WTC11 (cell line): ENCODE measurements around the gene ADRB2. TPM values are rescaled to one million over a fixed set of nuclear protein-coding genes. Genes with fewer than 3 reads are reported as not detected.

Experiments
- ATAC-seq: fragments of 200-7000 bp; cut with Tn5 transposase; 2 replicates; pipeline ENCODE4 v1.10.0; 2021; ENCODE audit warnings: mild to moderate bottlenecking, moderate library complexity
- CTCF ChIA-PET: fragments of 300-600 bp; sonication (Branson Sonifier 250); formaldehyde crosslinking; loops from one replicate; lab custom pipeline; 2021; ENCODE audit warnings: antibody characterized with exemption; lab: Charles Lee
- POLR2A ChIA-PET: fragments of 350-600 bp; sonication (Branson Sonifier 250); formaldehyde crosslinking; loops from one replicate; lab custom pipeline; 2021; ENCODE audit warnings: antibody characterized with exemption; lab: Charles Lee
- DNase-seq: peaks from one replicate; pipeline ENCODE4 v3.0.0; 2021; ENCODE audit warnings: low spot score
- H3K27ac Mint-ChIP-seq: 2 replicates; pipeline ENCODE4 v1.8.0; 2021; ENCODE audit warnings: mixed read lengths
- H3K27me3 Mint-ChIP-seq: 2 replicates; pipeline ENCODE4 v1.8.0; 2021; ENCODE audit warnings: low read depth, mild to moderate bottlenecking, moderate library complexity, mixed read lengths
- H3K36me3 Mint-ChIP-seq: 2 replicates; pipeline ENCODE4 v1.8.0; 2021; ENCODE audit warnings: mixed read lengths
- H3K4me1 Mint-ChIP-seq: 2 replicates; pipeline ENCODE4 v1.8.0; 2022; ENCODE audit warnings: mixed read lengths
- H3K4me3 Mint-ChIP-seq: 2 replicates; pipeline ENCODE4 v1.8.0; 2021; ENCODE audit warnings: mild to moderate bottlenecking, moderate library complexity, mixed read lengths
- H3K9me3 Mint-ChIP-seq: 2 replicates; pipeline ENCODE4 v1.8.0; 2021; ENCODE audit warnings: mixed read lengths
- ATF1 ChIP-seq: sonication (generic); formaldehyde crosslinking; IDR thresholded peaks from 2 replicates; pipeline ENCODE4 v1.8.1; 2023; ENCODE audit warnings: mild to moderate bottlenecking, moderate library complexity, missing genetic modification reagents
- GTF2I ChIP-seq: fragments of 250-450 bp; sonication (Bioruptor Pico); conservative IDR thresholded peaks from 2 replicates; pipeline ENCODE4 v1.4.0; 2021; ENCODE audit warnings: mild to moderate bottlenecking
- IRF2 ChIP-seq: sonication (generic); formaldehyde crosslinking; IDR thresholded peaks from 2 replicates; pipeline ENCODE4 v1.8.0; 2022; ENCODE audit warnings: low read depth, missing genetic modification reagents, borderline replicate concordance
- JAZF1 ChIP-seq: fragments of 250-450 bp; sonication (Bioruptor Pico); IDR thresholded peaks from 2 replicates; pipeline ENCODE4 v1.9.0; 2021; ENCODE audit warnings: moderate library complexity, mild to moderate bottlenecking, inconsistent platforms
- NR1H2 ChIP-seq: sonication (generic); formaldehyde crosslinking; IDR thresholded peaks from 2 replicates; pipeline ENCODE4 v1.9.0; 2021; ENCODE audit warnings: mild to moderate bottlenecking, moderate library complexity, missing genetic modification reagents
- PRRX2 ChIP-seq: fragments of 250-450 bp; sonication (Bioruptor Pico); IDR thresholded peaks from 2 replicates; pipeline ENCODE4 v1.8.0; 2021; ENCODE audit warnings: mild to moderate bottlenecking
- RORB ChIP-seq: fragments of 250-450 bp; sonication (Bioruptor Pico); IDR thresholded peaks from 2 replicates; pipeline ENCODE4 v1.9.0; 2021; ENCODE audit warnings: mild to moderate bottlenecking
- SMAD4 ChIP-seq: sonication (generic); formaldehyde crosslinking; IDR thresholded peaks from 2 replicates; pipeline ENCODE4 v1.8.0; 2022; ENCODE audit warnings: mild to moderate bottlenecking, missing genetic modification reagents
- ZBTB21 ChIP-seq: sonication (generic); formaldehyde crosslinking; IDR thresholded peaks from 2 replicates; pipeline ENCODE4 v1.8.1; 2023; ENCODE audit warnings: mild to moderate bottlenecking, missing genetic modification reagents, borderline replicate concordance
- ZNF121 ChIP-seq: sonication (generic); formaldehyde crosslinking; IDR thresholded peaks from 2 replicates; pipeline ENCODE4 v1.8.0; 2023; ENCODE audit warnings: missing genetic modification reagents
- ZNF416 ChIP-seq: fragments of 250-450 bp; sonication (Bioruptor Pico); IDR thresholded peaks from 2 replicates; pipeline ENCODE4 v1.9.0; 2021; ENCODE audit warnings: mild to moderate bottlenecking, inconsistent platforms
- total RNA-seq: library from RNA; stranded (reverse); gene quantifications from 3 replicates; pipeline ENCODE4 v1.2.3, GENCODE V29; 2021
- TF ChIP-seq, protein P1 (sequence below): fragments of 250-450 bp; sonication (Bioruptor Pico); IDR thresholded peaks from 2 replicates; pipeline ENCODE4 v2.1.2; 2022; ENCODE audit warnings: mild to moderate bottlenecking, moderate library complexity
- TF ChIP-seq, protein P2 (sequence below): sonication (generic); formaldehyde crosslinking; IDR thresholded peaks from 2 replicates; pipeline ENCODE4 v1.8.1; 2022; ENCODE audit warnings: mild to moderate bottlenecking, missing genetic modification reagents, moderate library complexity, borderline replicate concordance
- TF ChIP-seq, protein P3 (sequence below): fragments of 250-450 bp; sonication (Bioruptor Pico); IDR thresholded peaks from 2 replicates; pipeline ENCODE4 v1.8.0; 2021; ENCODE audit warnings: mild to moderate bottlenecking
- TF ChIP-seq, protein P4 (sequence below): sonication (generic); formaldehyde crosslinking; conservative IDR thresholded peaks from 2 replicates; pipeline ENCODE4 v1.8.1; 2023; ENCODE audit warnings: mild to moderate bottlenecking, low read depth, missing genetic modification reagents, moderate library complexity
- TF ChIP-seq, protein P5 (sequence below): sonication (generic); formaldehyde crosslinking; IDR thresholded peaks from 2 replicates; pipeline ENCODE4 v1.8.1; 2023; ENCODE audit warnings: mild to moderate bottlenecking, missing genetic modification reagents

The ADRB2 gene
- total RNA-seq, 1 experiment from 2014 or later = 1.2 TPM

DNA sequence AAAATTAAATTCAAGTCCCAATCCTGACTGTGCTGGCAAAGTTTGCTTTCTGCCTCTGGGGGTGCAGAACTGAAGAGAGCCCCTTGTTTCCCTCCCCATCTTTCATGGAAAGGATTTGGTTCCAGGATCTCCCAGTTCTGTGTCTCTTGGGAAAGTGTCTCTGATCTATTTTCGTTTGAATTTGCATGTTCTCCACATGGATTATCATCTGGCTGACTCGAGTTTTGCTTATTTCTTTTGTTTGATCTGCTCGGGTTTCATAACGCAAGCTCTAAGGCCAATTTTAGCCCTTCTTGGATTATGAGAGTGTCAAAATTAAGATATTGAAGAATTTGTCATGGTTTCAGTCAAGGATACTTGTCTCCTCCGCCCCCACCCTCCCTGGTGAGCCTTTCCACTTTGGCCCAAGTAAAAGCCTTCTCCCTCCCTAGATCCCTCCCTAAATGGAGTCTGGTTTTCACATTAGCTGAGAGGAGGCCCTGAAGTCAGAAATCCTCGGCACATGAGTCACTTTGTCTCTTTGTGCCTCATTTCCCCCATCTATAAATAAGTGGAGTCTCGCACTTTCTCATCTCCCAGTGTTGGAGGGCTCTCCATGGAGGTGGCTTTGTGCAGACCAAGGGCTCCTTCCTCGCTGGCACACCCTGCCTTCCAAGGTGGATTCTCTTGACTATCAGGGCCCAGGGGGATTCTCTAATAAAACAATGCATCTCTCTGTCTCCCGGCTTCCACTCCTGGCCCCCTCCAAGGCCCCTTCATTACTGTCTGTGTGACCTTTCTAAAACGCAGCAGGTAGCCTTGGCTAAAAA lies 17.3 kb downstream of the ADRB2 start:
- no peak for ATAC-seq
- Mint-ChIP-seq H3K27me3 (no peaks in the 10 kb centered on the region), H3K36me3 (no peaks in the 10 kb centered on the region)
- CTCF ChIA-PET = interaction anchor here (1.6 kb wide), 1 partner anchor 114 kb away, joined by 4 read pairs; no protein-coding TSS in a partner anchor
- TF ChIP-seq PRRX2 (no peak), IRF2 (CRISPR knock-in tag) (no peak), ZNF416 (CRISPR knock-in tag) (no peak), ZNF121 (CRISPR knock-in tag) (no peak), NR1H2 (no peak), JAZF1 (CRISPR knock-in tag) (no peak), RORB (CRISPR knock-in tag) (no peak), SMAD4 (CRISPR knock-in tag) (no peak), ATF1 (no peak), GTF2I (no peak), ZBTB21 (CRISPR knock-in tag) (no peak)
- TF ChIP-seq, protein P1, sequence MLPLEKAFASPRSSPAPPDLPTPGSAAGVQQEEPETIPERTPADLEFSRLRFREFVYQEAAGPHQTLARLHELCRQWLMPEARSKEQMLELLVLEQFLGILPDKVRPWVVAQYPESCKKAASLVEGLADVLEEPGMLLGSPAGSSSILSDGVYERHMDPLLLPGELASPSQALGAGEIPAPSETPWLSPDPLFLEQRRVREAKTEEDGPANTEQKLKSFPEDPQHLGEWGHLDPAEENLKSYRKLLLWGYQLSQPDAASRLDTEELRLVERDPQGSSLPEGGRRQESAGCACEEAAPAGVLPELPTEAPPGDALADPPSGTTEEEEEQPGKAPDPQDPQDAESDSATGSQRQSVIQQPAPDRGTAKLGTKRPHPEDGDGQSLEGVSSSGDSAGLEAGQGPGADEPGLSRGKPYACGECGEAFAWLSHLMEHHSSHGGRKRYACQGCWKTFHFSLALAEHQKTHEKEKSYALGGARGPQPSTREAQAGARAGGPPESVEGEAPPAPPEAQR (CRISPR knock-in tag) = no peak
- TF ChIP-seq, protein P2, sequence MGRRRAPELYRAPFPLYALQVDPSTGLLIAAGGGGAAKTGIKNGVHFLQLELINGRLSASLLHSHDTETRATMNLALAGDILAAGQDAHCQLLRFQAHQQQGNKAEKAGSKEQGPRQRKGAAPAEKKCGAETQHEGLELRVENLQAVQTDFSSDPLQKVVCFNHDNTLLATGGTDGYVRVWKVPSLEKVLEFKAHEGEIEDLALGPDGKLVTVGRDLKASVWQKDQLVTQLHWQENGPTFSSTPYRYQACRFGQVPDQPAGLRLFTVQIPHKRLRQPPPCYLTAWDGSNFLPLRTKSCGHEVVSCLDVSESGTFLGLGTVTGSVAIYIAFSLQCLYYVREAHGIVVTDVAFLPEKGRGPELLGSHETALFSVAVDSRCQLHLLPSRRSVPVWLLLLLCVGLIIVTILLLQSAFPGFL = no peak
- TF ChIP-seq, protein P3, sequence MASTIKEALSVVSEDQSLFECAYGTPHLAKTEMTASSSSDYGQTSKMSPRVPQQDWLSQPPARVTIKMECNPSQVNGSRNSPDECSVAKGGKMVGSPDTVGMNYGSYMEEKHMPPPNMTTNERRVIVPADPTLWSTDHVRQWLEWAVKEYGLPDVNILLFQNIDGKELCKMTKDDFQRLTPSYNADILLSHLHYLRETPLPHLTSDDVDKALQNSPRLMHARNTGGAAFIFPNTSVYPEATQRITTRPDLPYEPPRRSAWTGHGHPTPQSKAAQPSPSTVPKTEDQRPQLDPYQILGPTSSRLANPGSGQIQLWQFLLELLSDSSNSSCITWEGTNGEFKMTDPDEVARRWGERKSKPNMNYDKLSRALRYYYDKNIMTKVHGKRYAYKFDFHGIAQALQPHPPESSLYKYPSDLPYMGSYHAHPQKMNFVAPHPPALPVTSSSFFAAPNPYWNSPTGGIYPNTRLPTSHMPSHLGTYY = no peak
- TF ChIP-seq, all 79 proteins: peak for 0
- no peaks in the 10 kb centered on the region for H3K9me3 Mint-ChIP-seq
- no peaks in the 10 kb centered on the region for H3K4me1 Mint-ChIP-seq
- H3K27ac Mint-ChIP-seq = no peak overlapping the region
- POLR2A ChIA-PET = no interaction called here
- DNase-seq = no peak
- H3K4me3 Mint-ChIP-seq = no peak overlapping the region

DNA sequence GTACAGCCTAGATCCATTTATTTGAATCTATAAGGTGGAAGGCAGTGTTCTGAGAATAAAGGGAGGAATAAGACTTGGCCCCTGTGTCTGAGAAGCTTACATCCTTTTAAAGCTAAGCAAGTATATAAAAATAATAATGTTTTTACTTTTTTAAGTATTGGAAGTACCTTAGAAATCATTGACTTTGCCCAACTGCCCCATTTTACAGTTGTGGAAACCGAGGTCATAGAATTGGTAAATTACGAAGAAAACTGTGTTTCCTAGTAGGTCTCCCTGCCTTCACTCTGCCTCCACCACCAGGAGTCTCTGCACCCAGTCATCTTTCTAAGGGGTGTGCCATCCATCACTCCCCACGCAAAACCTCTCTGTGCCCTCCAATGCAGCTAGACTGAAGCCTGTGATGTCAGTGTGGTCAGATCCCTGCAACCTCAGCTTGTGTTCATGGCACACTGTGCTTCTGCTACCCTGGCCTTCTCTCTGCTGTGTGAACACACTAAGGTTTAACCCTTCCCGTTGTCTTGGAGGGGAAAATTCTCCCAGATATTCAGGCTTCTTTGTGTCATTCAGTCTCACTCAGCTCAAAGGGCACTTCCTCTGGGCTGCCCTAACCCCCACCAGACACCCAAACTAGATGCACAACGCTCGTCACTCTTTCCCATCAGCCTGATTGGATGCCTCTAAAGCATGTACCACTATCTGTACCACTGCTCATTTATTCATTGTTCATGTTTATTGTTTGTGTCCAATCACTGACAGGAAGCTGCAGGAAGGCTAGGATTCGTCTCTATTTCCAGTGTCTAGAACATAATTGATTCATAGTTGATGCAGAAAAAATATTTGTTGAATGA lies 18.2 kb downstream of the ADRB2 start:
- H3K27me3 Mint-ChIP-seq = no peaks in the 10 kb centered on the region
- no peaks in the 10 kb centered on the region for H3K4me1 Mint-ChIP-seq
- POLR2A ChIA-PET = no interaction called here
- CTCF ChIA-PET = interaction anchor here (1.3 to 1.4 kb wide), 2 partner anchors 24 to 112 kb away, joined by 7 to 10 read pairs; no protein-coding TSS in a partner anchor
- no peak overlapping the region for H3K27ac Mint-ChIP-seq
- H3K36me3 Mint-ChIP-seq = no peaks in the 10 kb centered on the region
- TF ChIP-seq, protein P4, sequence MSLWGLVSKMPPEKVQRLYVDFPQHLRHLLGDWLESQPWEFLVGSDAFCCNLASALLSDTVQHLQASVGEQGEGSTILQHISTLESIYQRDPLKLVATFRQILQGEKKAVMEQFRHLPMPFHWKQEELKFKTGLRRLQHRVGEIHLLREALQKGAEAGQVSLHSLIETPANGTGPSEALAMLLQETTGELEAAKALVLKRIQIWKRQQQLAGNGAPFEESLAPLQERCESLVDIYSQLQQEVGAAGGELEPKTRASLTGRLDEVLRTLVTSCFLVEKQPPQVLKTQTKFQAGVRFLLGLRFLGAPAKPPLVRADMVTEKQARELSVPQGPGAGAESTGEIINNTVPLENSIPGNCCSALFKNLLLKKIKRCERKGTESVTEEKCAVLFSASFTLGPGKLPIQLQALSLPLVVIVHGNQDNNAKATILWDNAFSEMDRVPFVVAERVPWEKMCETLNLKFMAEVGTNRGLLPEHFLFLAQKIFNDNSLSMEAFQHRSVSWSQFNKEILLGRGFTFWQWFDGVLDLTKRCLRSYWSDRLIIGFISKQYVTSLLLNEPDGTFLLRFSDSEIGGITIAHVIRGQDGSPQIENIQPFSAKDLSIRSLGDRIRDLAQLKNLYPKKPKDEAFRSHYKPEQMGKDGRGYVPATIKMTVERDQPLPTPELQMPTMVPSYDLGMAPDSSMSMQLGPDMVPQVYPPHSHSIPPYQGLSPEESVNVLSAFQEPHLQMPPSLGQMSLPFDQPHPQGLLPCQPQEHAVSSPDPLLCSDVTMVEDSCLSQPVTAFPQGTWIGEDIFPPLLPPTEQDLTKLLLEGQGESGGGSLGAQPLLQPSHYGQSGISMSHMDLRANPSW = no peak
- TF ChIP-seq RORB (CRISPR knock-in tag) = no peak
- TF ChIP-seq, protein P5, sequence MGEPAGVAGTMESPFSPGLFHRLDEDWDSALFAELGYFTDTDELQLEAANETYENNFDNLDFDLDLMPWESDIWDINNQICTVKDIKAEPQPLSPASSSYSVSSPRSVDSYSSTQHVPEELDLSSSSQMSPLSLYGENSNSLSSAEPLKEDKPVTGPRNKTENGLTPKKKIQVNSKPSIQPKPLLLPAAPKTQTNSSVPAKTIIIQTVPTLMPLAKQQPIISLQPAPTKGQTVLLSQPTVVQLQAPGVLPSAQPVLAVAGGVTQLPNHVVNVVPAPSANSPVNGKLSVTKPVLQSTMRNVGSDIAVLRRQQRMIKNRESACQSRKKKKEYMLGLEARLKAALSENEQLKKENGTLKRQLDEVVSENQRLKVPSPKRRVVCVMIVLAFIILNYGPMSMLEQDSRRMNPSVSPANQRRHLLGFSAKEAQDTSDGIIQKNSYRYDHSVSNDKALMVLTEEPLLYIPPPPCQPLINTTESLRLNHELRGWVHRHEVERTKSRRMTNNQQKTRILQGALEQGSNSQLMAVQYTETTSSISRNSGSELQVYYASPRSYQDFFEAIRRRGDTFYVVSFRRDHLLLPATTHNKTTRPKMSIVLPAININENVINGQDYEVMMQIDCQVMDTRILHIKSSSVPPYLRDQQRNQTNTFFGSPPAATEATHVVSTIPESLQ = no peak
- H3K4me3 Mint-ChIP-seq = no peak overlapping the region
- H3K9me3 Mint-ChIP-seq = no peaks in the 10 kb centered on the region
- DNase-seq (no peak), ATAC-seq (no peak; the same call in 1 of the 2 replicates)
